NB4 (cell line): Measurements from ENCODE around the gene FOXJ3.

Experiments
- POLR2A ChIP-seq: IDR thresholded peaks from 2 replicates; pipeline ENCODE4 v1.6.1; 2011; ENCODE audit warnings: mild to moderate bottlenecking; ENCODE audit not compliant: insufficient read length; ENCODE audit errors: extremely low read depth
- TF ChIP-seq, protein P1 (sequence below): IDR thresholded peaks from one replicate; pipeline ENCODE4 v1.5.1; 2012; ENCODE audit warnings: low read depth, low read length

DNA sequence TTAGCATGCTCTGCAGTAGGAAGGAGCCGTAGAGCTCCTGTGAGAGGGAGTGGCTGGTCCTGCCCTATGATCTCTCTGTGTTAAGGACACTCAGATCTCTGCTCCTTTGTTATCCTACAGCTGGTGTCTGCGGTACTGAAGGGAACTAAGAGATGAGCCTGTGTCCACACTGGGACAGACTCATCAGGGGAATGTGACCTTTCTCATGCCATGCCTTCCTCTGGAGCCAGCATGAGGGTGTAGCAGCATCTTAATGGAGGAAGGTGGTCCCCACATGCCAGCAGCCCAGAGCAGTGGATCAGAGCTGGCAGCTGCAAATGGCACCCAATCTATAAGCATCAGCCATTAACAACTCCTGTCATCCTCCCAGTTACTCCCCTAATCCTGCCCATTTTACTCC is 206.5 kb downstream of the FOXJ3 start:
- no peak for TF ChIP-seq POLR2A
- TF ChIP-seq, protein P1, sequence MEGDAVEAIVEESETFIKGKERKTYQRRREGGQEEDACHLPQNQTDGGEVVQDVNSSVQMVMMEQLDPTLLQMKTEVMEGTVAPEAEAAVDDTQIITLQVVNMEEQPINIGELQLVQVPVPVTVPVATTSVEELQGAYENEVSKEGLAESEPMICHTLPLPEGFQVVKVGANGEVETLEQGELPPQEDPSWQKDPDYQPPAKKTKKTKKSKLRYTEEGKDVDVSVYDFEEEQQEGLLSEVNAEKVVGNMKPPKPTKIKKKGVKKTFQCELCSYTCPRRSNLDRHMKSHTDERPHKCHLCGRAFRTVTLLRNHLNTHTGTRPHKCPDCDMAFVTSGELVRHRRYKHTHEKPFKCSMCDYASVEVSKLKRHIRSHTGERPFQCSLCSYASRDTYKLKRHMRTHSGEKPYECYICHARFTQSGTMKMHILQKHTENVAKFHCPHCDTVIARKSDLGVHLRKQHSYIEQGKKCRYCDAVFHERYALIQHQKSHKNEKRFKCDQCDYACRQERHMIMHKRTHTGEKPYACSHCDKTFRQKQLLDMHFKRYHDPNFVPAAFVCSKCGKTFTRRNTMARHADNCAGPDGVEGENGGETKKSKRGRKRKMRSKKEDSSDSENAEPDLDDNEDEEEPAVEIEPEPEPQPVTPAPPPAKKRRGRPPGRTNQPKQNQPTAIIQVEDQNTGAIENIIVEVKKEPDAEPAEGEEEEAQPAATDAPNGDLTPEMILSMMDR: no peak
